ENCODE data around the gene PTPN14. TPM values are rescaled to one million over a fixed set of nuclear protein-coding genes. Genes with fewer than 3 reads are reported as not detected.
"Not testable (repeated sequence)": the region's sequence is repeated elsewhere in the genome, so short reads cannot be mapped to it uniquely, and the experiment has no call there.

Gene PTPN14
- total RNA-seq, 1 donor from 2014 or later: 27.2 TPM

- peaks cover 0 to 18% of the 10 kb centered on the region in 2 donors for H3K36me3 ChIP-seq
- TF ChIP-seq, protein P1, sequence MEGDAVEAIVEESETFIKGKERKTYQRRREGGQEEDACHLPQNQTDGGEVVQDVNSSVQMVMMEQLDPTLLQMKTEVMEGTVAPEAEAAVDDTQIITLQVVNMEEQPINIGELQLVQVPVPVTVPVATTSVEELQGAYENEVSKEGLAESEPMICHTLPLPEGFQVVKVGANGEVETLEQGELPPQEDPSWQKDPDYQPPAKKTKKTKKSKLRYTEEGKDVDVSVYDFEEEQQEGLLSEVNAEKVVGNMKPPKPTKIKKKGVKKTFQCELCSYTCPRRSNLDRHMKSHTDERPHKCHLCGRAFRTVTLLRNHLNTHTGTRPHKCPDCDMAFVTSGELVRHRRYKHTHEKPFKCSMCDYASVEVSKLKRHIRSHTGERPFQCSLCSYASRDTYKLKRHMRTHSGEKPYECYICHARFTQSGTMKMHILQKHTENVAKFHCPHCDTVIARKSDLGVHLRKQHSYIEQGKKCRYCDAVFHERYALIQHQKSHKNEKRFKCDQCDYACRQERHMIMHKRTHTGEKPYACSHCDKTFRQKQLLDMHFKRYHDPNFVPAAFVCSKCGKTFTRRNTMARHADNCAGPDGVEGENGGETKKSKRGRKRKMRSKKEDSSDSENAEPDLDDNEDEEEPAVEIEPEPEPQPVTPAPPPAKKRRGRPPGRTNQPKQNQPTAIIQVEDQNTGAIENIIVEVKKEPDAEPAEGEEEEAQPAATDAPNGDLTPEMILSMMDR (IDR thresholded peaks at IDR 0.05): no peak
- intact Hi-C loops (cut with DNase I): no loop called here
- H3K27ac ChIP-seq: no peak overlapping the region
- no peak for DNase-seq (ENCODE audit: low spot score in 2 of 2)
- no peak overlapping the region for H3K4me3 ChIP-seq
- H3K27me3 ChIP-seq: no peaks in the 10 kb centered on the region
- H3K4me1 ChIP-seq: no peaks in the 10 kb centered on the region
- H3K9me3 ChIP-seq: no peaks in the 10 kb centered on the region
Measured at GRCh38 chr1:214401666-214402065, 149.7 kb downstream of the PTPN14 start.

DNA sequence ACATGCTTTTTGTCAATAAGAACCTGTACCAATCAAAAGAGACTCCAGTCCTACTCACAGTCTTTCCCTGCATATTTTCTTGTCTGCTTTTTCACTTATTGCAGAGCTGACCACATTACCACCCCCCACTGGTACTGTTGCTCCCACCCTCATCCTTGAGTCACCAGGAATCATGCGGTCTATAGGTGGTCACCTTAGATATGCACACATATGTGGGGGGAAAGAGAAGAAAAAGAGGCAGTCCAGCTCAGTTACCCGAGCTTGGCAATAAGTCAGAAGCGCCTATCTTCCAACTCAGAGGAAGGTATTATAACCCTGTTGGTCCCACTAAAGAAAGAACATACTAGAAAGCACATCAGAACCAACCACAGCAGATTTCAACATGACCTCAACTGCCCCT lies 151.3 kb downstream of the PTPN14 start:
- intact Hi-C loops (cut with DNase I): no loop called here

DNA sequence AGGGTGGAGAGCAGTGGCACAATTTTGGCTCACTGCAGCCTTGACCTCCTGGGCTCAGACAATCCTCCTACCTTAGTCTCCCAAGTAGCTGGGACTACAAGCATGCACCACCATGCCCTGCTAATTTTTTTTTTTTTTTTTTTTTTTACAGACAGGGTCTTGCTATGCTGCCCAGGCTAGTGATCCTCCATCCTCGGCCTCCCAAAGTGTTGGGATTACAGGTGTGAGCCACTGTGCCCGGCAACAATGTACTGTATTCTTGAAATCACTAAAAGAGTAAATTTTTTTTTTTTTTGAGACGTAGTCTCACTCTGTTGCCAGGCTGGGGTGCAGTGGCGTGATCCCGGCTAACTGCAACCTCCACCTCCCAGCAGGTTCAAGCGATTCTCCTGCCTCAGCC lies 152.9 kb downstream of the PTPN14 start:
- intact Hi-C loops (cut with DNase I): no loop called here
- Histone ChIP-seq H3K4me3 (no peak overlapping the region), H3K27me3 (no peaks in the 10 kb centered on the region), H3K27ac (no peak overlapping the region), H3K4me1 (no peaks in the 10 kb centered on the region), H3K36me3 (peaks cover 0 to 24% of the 10 kb centered on the region in 2 donors), H3K9me3 (no peaks in the 10 kb centered on the region)
- TF ChIP-seq, protein P1 (IDR thresholded peaks at IDR 0.05): no peak
- DNase-seq (ENCODE audit: low spot score in 2 of 2): no peak

More for the DNA sequence above, 151.3 kb downstream of the PTPN14 start:
- Histone ChIP-seq H3K27me3 (no peaks in the 10 kb centered on the region), H3K36me3 (peaks cover 0 to 18% of the 10 kb centered on the region in 2 donors), H3K4me1 (no peaks in the 10 kb centered on the region), H3K27ac (no peak overlapping the region), H3K4me3 (no peak overlapping the region), H3K9me3 (no peaks in the 10 kb centered on the region)
- DNase-seq (ENCODE audit: low spot score in 2 of 2): no peak
- TF ChIP-seq, protein P1 (IDR thresholded peaks at IDR 0.05): no peak

DNA sequence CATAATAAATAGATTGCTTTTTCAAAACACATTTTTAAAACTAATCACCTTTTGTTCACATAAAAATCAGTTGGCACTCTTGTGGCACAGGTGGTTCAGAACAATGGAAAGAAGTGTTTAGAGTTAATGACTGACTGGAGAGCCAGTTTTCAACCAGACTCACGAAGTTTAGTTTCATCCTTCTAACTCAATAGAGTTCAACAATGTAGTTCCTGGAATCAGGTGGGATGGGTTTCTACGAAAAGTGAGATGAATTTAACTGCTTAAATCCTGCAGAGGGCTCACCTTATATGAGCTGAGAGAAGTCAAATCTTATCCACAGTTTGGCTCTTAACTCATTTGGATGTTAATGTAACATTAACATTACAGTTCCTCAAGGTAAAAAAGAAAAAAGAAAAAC lies 153.9 kb downstream of the PTPN14 start:
- DNase-seq (ENCODE audit: low spot score in 2 of 2): no peak
- no peaks in the 10 kb centered on the region for H3K4me1 ChIP-seq
- intact Hi-C loops (cut with DNase I): no loop called here

GRCh38 chr1:214396330-214396729 lies 155.1 kb downstream of the PTPN14 start:
- no peaks in the 10 kb centered on the region for H3K9me3 ChIP-seq
- no peaks in the 10 kb centered on the region for H3K4me1 ChIP-seq
- no peak overlapping the region for H3K27ac ChIP-seq
- no peak overlapping the region for H3K4me3 ChIP-seq
- TF ChIP-seq, protein P1 (IDR thresholded peaks at IDR 0.05): no peak
- no peak for DNase-seq (ENCODE audit: low spot score in 2 of 2)
- intact Hi-C loops (cut with DNase I): no loop called here
- H3K27me3 ChIP-seq: no peaks in the 10 kb centered on the region
- peaks cover 0 to 40% of the 10 kb centered on the region in 2 donors for H3K36me3 ChIP-seq

More for the DNA sequence above, 153.9 kb downstream of the PTPN14 start:
- Histone ChIP-seq H3K36me3 (peaks cover 0 to 34% of the 10 kb centered on the region in 2 donors), H3K4me3 (no peak overlapping the region), H3K27ac (no peak overlapping the region), H3K27me3 (no peaks in the 10 kb centered on the region), H3K9me3 (no peaks in the 10 kb centered on the region)
- TF ChIP-seq, protein P1 (IDR thresholded peaks at IDR 0.05): no peak

DNA sequence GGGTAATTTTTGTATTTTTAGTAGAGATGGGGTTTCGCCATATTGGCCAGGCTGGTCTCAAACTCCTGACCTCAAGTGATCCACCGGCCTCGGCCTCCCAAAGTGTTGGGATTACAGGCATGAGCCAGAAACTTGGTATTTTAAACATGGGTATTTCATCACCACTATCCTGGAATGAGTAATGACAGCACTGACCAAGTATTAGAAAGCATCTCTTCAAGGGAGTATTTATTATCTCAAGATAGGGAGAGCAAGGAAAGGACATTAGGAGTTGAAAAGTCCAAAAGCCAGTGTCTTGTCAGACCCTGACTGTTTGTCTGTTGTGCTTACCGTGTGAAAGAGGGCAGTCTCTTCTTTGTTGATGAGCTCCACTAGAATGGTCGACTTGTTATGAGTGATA lies 156.8 kb downstream of the PTPN14 start:
- DNase-seq (ENCODE audit: low spot score in 2 of 2); H3K9me3 ChIP-seq; intact Hi-C loops (cut with DNase I); H3K4me1 ChIP-seq; H3K27me3 ChIP-seq; H3K27ac ChIP-seq; H3K4me3 ChIP-seq: not testable (repeated sequence)
- peaks cover 0 to 41% of the 10 kb centered on the region in 2 donors for H3K36me3 ChIP-seq
